Measurements from ENCODE around the gene NKIRAS2. TPM values are rescaled to one million over a fixed set of nuclear protein-coding genes. Genes with fewer than 3 reads are reported as not detected.

The NKIRAS2 gene
- polyA plus RNA-seq, 1 donor from 2014 or later = 60.2 TPM

DNA sequence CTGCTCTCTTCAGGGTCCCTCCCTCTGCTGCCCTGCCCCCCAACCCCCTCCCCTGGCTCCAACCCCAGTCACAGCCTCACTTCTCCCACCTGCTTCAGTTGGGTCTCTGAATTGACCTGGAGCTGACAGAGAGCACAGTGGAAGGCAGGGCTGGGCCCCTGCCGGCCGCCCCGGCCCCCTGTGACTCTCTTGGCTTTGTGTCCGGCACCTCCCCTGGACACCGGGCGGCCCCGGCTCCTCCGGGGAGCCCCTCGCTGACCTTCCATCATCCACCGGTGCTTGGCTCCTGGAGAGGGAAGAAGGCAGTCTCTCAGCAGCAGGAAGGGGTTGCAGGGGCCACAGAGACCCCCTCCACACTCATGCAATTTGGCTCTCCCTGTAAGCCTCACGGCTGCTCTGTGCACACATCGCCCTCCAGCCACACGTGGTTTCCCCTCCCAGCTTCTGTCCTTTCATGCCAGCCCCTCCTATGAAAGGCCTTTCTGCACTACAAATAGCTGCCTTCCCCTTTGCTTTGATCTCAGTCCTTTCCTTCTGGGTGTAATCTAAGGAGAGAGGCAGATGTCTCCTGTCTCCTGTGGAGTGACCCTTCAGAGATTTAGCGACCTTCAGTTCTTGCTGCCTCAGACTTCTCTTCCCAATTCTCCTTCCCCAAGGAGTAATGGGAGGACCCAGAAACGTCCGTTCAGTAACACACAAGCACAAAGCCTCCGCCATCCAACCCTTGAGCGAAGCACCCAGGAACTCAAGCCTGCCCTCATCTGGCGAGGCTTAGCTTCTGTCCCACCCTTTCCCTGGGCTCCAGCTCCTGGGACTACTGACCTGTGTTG lies 8.3 kb downstream of the NKIRAS2 start:
- Histone ChIP-seq H3K9me3 (ENCODE audit: low read length) (no peaks in the 10 kb centered on the region), H4K20me1 (ENCODE audit: insufficient read depth) (no peaks in the 10 kb centered on the region), H2AFZ (ENCODE audit: low read depth, low read length) (no peak overlapping the region), H3F3A (ENCODE audit: insufficient read depth, low read length, poor library complexity, severe bottlenecking) (no peaks in the 10 kb centered on the region), H3K9me2 (ENCODE audit: insufficient read depth, low read length) (no peaks in the 10 kb centered on the region), H3K4me3 (ENCODE audit: low read length) (no peak overlapping the region), H3K27me3 (ENCODE audit: insufficient read depth, low read depth, low read length) (no peaks in the 10 kb centered on the region), H3K79me2 (replicated peaks; ENCODE audit: insufficient read depth, low read length) (no peaks in the 10 kb centered on the region), H3K36me3 (ENCODE audit: insufficient read depth, low read length) (no peaks in the 10 kb centered on the region), H3K4me2 (ENCODE audit: low read length) (no peak overlapping the region), H3K27ac (ENCODE audit: low read length) (peak overlapping the region; percentile 12), H3K9ac (ENCODE audit: low read length) (peak overlapping the region; percentile 4)
- TF ChIP-seq, protein P1, sequence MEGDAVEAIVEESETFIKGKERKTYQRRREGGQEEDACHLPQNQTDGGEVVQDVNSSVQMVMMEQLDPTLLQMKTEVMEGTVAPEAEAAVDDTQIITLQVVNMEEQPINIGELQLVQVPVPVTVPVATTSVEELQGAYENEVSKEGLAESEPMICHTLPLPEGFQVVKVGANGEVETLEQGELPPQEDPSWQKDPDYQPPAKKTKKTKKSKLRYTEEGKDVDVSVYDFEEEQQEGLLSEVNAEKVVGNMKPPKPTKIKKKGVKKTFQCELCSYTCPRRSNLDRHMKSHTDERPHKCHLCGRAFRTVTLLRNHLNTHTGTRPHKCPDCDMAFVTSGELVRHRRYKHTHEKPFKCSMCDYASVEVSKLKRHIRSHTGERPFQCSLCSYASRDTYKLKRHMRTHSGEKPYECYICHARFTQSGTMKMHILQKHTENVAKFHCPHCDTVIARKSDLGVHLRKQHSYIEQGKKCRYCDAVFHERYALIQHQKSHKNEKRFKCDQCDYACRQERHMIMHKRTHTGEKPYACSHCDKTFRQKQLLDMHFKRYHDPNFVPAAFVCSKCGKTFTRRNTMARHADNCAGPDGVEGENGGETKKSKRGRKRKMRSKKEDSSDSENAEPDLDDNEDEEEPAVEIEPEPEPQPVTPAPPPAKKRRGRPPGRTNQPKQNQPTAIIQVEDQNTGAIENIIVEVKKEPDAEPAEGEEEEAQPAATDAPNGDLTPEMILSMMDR (IDR thresholded peaks at IDR 0.05; ENCODE audit: poor library complexity, severe bottlenecking) = no peak
- TF ChIP-seq EP300 (conservative IDR thresholded peaks at IDR 0.05; ENCODE audit: poor library complexity, severe bottlenecking) (no peak), RAD21 (conservative IDR thresholded peaks at IDR 0.05) (no peak), TAF1 (IDR thresholded peaks at IDR 0.05; ENCODE audit: low read depth) (no peak), EZH2 (IDR thresholded peaks at IDR 0.05; ENCODE audit: borderline replicate concordance, insufficient read depth, low read length, poor library complexity, severe bottlenecking) (no peak), MXI1 (conservative IDR thresholded peaks at IDR 0.05; ENCODE audit: poor library complexity, severe bottlenecking) (no peak), SMC3 (conservative IDR thresholded peaks at IDR 0.05; ENCODE audit: poor library complexity) (no peak), POLR2AphosphoS5 (IDR thresholded peaks at IDR 0.05) (no peak)
- TF ChIP-seq, protein P2, sequence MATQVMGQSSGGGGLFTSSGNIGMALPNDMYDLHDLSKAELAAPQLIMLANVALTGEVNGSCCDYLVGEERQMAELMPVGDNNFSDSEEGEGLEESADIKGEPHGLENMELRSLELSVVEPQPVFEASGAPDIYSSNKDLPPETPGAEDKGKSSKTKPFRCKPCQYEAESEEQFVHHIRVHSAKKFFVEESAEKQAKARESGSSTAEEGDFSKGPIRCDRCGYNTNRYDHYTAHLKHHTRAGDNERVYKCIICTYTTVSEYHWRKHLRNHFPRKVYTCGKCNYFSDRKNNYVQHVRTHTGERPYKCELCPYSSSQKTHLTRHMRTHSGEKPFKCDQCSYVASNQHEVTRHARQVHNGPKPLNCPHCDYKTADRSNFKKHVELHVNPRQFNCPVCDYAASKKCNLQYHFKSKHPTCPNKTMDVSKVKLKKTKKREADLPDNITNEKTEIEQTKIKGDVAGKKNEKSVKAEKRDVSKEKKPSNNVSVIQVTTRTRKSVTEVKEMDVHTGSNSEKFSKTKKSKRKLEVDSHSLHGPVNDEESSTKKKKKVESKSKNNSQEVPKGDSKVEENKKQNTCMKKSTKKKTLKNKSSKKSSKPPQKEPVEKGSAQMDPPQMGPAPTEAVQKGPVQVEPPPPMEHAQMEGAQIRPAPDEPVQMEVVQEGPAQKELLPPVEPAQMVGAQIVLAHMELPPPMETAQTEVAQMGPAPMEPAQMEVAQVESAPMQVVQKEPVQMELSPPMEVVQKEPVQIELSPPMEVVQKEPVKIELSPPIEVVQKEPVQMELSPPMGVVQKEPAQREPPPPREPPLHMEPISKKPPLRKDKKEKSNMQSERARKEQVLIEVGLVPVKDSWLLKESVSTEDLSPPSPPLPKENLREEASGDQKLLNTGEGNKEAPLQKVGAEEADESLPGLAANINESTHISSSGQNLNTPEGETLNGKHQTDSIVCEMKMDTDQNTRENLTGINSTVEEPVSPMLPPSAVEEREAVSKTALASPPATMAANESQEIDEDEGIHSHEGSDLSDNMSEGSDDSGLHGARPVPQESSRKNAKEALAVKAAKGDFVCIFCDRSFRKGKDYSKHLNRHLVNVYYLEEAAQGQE (IDR thresholded peaks at IDR 0.05; ENCODE audit: borderline replicate concordance) = no peak

DNA sequence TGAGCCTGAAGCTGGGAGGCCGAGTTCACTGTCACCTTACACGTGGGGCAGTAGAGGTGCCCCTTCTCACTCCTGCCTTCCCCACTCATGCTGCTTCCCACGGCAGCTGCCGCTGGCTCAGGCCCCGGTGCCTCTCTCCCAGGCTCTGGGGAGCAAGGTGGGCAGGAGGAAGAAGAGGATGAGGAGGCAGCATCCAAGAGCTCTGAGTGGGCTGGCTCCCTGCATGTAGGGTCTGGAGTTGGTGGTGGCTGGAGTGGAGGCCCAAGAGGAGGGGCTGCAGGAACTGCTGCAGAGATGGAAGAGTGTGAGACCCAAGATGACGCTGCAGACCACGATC lies 8.9 kb downstream of the NKIRAS2 start:
- Histone ChIP-seq H3K9ac (ENCODE audit: low read length) (no peak overlapping the region), H3K4me2 (ENCODE audit: low read length) (no peak overlapping the region), H3K9me3 (ENCODE audit: low read length) (no peaks in the 10 kb centered on the region), H3K27me3 (ENCODE audit: insufficient read depth, low read depth, low read length) (no peaks in the 10 kb centered on the region), H3K9me2 (ENCODE audit: insufficient read depth, low read length) (no peaks in the 10 kb centered on the region), H3K27ac (ENCODE audit: low read length) (no peak overlapping the region), H3K79me2 (replicated peaks; ENCODE audit: insufficient read depth, low read length) (no peaks in the 10 kb centered on the region), H3K4me3 (ENCODE audit: low read length) (no peak overlapping the region), H4K20me1 (ENCODE audit: insufficient read depth) (no peaks in the 10 kb centered on the region), H2AFZ (ENCODE audit: low read depth, low read length) (no peak overlapping the region), H3K36me3 (ENCODE audit: insufficient read depth, low read length) (no peaks in the 10 kb centered on the region), H3F3A (ENCODE audit: insufficient read depth, low read length, poor library complexity, severe bottlenecking) (no peaks in the 10 kb centered on the region)
- no peak for TF ChIP-seq SMC3 (conservative IDR thresholded peaks at IDR 0.05; ENCODE audit: poor library complexity)

Measured in neural cell (in vitro differentiated cells).